SK-N-MC (cell line): ENCODE results near the gene KBTBD4.

Experiments
- DNase-seq: peaks from one replicate; pipeline ENCODE4 v3.0.0-alpha.2; 2011; ENCODE audit warnings: low read depth, low spot score
- H3K27ac ChIP-seq: fragments of 200-600 bp; sonication (generic); 2 replicates; pipeline ENCODE4 v1.5.1; 2016; ENCODE audit warnings: mixed run types
- H3K36me3 ChIP-seq: fragments of 200-600 bp; sonication (generic); 2 replicates; pipeline ENCODE4 v1.6.1; 2017; ENCODE audit warnings: antibody characterized with exemption, low read length, mixed read lengths; ENCODE audit not compliant: insufficient read depth
- H3K4me3 ChIP-seq: fragments of 200-600 bp; sonication (generic); 2 replicates; pipeline ENCODE4 v1.5.1; 2016
- H3K9ac ChIP-seq: fragments of 200-600 bp; sonication (generic); 2 replicates; pipeline ENCODE4 v1.8.0; 2017; ENCODE audit warnings: mixed run types, mixed read lengths; ENCODE audit not compliant: insufficient read length
- H3K9me3 ChIP-seq: fragments of 200-600 bp; sonication (generic); 2 replicates; pipeline ENCODE4 v1.6.1; 2017; ENCODE audit warnings: low read depth, mild to moderate bottlenecking, antibody characterized with exemption, low read length, moderate library complexity, mixed read lengths
- EZH2 ChIP-seq: fragments of 200-600 bp; sonication (generic); IDR thresholded peaks from one replicate; pipeline ENCODE4 v1.6.1; 2017; ENCODE audit warnings: antibody characterized with exemption
- FOXP2 ChIP-seq: optimal IDR thresholded peaks from 2 replicates; pipeline ENCODE3; 2011; ENCODE audit warnings: mild to moderate bottlenecking, moderate library complexity; ENCODE audit not compliant: insufficient read depth; ENCODE audit errors: extremely low read length, control extremely low read depth
- POLR2AphosphoS5 ChIP-seq: IDR thresholded peaks from 2 replicates; pipeline ENCODE4 v1.6.1; 2012; ENCODE audit warnings: mild to moderate bottlenecking, low read depth, low read length, borderline replicate concordance

The KBTBD4 gene

DNA sequence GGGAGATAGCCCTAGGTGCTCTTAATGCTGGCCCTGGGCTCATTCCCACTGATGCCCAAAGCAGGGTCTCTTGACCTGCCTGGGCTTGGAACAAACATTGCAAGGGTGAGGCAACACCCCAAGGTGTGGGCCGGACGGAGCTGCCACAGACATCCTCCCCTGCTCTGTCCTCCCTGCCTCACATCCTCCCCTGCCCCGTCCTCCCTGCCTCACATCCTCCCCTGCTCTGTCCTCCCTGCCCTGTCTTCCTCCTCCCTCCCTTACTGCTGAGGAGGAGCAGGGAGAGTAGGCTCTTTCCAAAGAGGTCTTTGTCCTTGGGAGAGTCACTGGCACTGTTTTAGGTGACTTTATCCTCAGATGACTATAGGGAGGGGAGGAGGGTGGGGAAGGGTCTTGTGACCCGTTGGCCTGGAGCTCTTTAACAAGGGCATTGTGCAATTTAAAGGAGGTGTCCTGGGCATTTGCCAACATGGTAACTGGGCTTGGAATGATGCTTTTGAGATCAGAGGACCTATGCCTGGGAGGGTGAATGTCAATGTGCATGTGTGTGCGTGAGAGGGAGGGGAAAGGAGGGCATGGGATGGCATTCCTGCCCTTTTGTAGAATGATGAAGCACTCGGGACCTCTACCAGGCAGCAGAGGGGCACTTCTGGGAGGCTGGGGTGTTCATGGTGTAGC is 8.4 kb upstream of the KBTBD4 start:
- no peak for DNase-seq
- Histone ChIP-seq H3K36me3 (peaks cover 25% of the 10 kb centered on the region), H3K9me3 (no peaks in the 10 kb centered on the region), H3K4me3 (no peak overlapping the region), H3K9ac (no peak overlapping the region), H3K27ac (no peak overlapping the region)
- no peak for TF ChIP-seq EZH2
- no peak for TF ChIP-seq POLR2AphosphoS5
- TF ChIP-seq FOXP2 = no peak

- H3K27ac ChIP-seq = no peak within 1 kb of the TSS
- no peak within 1 kb of the TSS for H3K9ac ChIP-seq
- no peak within 1 kb of the TSS for H3K4me3 ChIP-seq
- no peaks in the 10 kb centered on the region for H3K9me3 ChIP-seq
- DNase-seq = no peak
- TF ChIP-seq FOXP2 (no peak), EZH2 (no peak)
- H3K36me3 ChIP-seq = peaks cover 34% of the 10 kb centered on the region
Observed at GRCh38 chr11:47586098-47586855, 7.5 kb upstream of the KBTBD4 start, which contains the start of gene FAM180B. Gene FAM180B, plus strand, starts transcription at chr11:47586678. Its CDS starts 91 bp downstream, at chr11:47586769.

- Histone ChIP-seq H3K27ac (no peak overlapping the region), H3K9ac (no peak overlapping the region), H3K4me3 (no peak overlapping the region), H3K36me3 (peaks cover 46% of the 10 kb centered on the region), H3K9me3 (no peaks in the 10 kb centered on the region)
- no peak for DNase-seq
- TF ChIP-seq FOXP2 (no peak), POLR2AphosphoS5 (no peak), EZH2 (no peak)
Observed at GRCh38 chr11:47583844-47584243, 5.1 kb upstream of the KBTBD4 start.

GRCh38 chr11:47577460-47578041 is 1.2 kb downstream of the KBTBD4 start:
- Histone ChIP-seq H3K4me3 (peak overlapping the region; percentile 96), H3K27ac (no peak overlapping the region), H3K36me3 (peaks cover 58% of the 10 kb centered on the region), H3K9ac (peak overlapping the region; percentile 18), H3K9me3 (no peaks in the 10 kb centered on the region)
- TF ChIP-seq POLR2AphosphoS5 = no peak
- no peak for TF ChIP-seq FOXP2
- no peak for TF ChIP-seq EZH2
- no peak for DNase-seq

GRCh38 chr11:47573321-47573720 is 5.4 kb downstream of the KBTBD4 start:
- Histone ChIP-seq H3K36me3 (peaks cover 38% of the 10 kb centered on the region), H3K9ac (no peak overlapping the region), H3K4me3 (no peak overlapping the region), H3K9me3 (no peaks in the 10 kb centered on the region), H3K27ac (no peak overlapping the region)
- DNase-seq = no peak
- TF ChIP-seq EZH2 (no peak), FOXP2 (no peak), POLR2AphosphoS5 (no peak)

DNA sequence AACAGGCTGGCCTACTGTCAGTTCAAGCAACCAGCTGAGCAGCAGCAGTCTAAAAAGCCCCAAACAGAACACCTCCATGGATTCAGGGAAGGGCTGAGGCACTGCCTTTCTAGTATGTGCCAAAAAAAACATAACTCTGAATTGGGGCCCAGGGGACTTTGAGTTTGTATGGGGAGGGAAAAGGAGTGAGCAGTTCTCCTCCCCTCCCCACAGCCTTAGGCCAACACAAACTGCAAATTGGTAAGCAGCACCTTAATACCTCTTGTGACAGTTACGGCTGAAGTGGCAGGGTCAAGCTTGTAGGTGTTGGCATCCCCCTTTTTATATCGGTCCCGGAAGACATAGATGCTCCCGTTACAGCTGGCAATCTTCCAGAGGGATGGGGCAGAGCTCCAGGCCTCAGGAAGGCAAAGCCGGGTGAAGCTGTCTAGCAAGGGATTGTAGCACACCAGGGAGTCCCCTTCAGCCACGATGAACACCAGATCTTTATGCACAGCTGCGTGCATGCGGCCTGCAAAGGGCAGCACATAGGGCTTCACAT is 6.0 kb downstream of the KBTBD4 start:
- H3K9ac ChIP-seq = no peak overlapping the region
- H3K4me3 ChIP-seq = no peak overlapping the region
- H3K36me3 ChIP-seq = peaks cover 37% of the 10 kb centered on the region
- TF ChIP-seq POLR2AphosphoS5 (no peak), EZH2 (no peak), FOXP2 (no peak)
- DNase-seq = no peak
- no peaks in the 10 kb centered on the region for H3K9me3 ChIP-seq
- no peak overlapping the region for H3K27ac ChIP-seq

DNA sequence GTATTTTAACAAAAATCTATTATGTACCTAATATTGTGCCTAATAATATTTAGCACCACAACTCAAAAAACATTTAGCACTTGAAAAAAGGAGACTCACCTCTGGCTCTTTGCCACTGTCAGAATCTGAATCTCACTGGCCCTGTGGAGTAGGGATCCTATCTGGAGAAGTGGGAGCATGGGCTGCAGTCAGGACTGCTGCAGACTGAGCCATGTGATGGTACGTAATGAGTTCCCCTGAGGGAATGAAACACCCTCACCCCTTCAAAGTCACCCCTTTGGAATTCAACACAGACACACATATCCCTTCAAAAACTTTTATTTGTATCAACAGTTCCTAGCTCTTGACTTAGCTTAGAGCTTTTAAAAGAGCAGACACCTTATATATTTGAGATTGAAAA is 6.9 kb downstream of the KBTBD4 start:
- no peak overlapping the region for H3K27ac ChIP-seq
- H3K36me3 ChIP-seq = peaks cover 29% of the 10 kb centered on the region

DNA sequence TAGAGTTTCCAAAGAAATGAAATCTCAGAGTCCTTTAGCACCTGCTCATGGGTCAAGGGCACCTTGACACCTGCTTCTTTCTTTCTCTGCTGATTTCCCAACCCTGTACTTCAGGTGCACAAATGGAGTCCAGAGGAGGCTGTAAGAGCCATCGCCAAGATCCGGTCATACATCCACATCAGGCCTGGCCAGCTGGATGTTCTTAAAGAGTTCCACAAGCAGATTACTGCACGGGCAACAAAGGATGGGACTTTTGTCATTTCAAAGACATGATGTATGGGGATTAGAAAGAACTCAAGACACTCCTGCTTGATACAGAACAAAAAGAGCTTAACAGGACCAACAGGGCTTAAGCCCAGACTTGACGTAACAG is 7.4 kb downstream of the KBTBD4 start:
- DNase-seq = no peak
- no peaks in the 10 kb centered on the region for H3K9me3 ChIP-seq
- no peak for TF ChIP-seq EZH2
- TF ChIP-seq POLR2AphosphoS5 = no peak
- TF ChIP-seq FOXP2 = no peak
- H3K27ac ChIP-seq = no peak overlapping the region
- H3K36me3 ChIP-seq = peaks cover 29% of the 10 kb centered on the region
- H3K4me3 ChIP-seq = no peak overlapping the region
- H3K9ac ChIP-seq = no peak overlapping the region

More for the DNA sequence above, 6.9 kb downstream of the KBTBD4 start:
- Histone ChIP-seq H3K9me3 (no peaks in the 10 kb centered on the region), H3K9ac (no peak overlapping the region), H3K4me3 (no peak overlapping the region)
- no peak for DNase-seq
- TF ChIP-seq POLR2AphosphoS5 (no peak), EZH2 (no peak), FOXP2 (no peak)
